Chondrocyte (in vitro differentiated cells): ENCODE measurements around the gene SOBP. TPM values are rescaled to one million over a fixed set of nuclear protein-coding genes. Genes with fewer than 3 reads are reported as not detected.

Experiments used
- DNase-seq: peaks from one replicate; pipeline ENCODE4 v3.0.0; 2021; ENCODE audit warnings: mixed read lengths, low spot score
- H3K27ac Mint-ChIP-seq: one replicate; pipeline ENCODE4 v1.8.0; 2021; ENCODE audit warnings: mild to moderate bottlenecking, moderate library complexity, mixed read lengths; ENCODE audit not compliant: unreplicated experiment
- H3K27me3 Mint-ChIP-seq: 2 replicates; pipeline ENCODE4 v1.8.0; 2021; ENCODE audit warnings: low read depth, mixed read lengths
- H3K36me3 Mint-ChIP-seq: 2 replicates; pipeline ENCODE4 v1.8.0; 2021; ENCODE audit warnings: low read depth, mixed read lengths
- H3K4me1 Mint-ChIP-seq: 2 replicates; pipeline ENCODE4 v1.8.0; 2021; ENCODE audit warnings: low read depth, mild to moderate bottlenecking, mixed read lengths
- H3K4me3 Mint-ChIP-seq: one replicate; pipeline ENCODE4 v1.8.0; 2021; ENCODE audit warnings: mild to moderate bottlenecking, moderate library complexity, mixed read lengths; ENCODE audit not compliant: unreplicated experiment
- H3K9me3 Mint-ChIP-seq: 2 replicates; pipeline ENCODE4 v1.8.0; 2021; ENCODE audit warnings: low read depth, mixed read lengths
- CTCF ChIP-seq: fragments of 200-600 bp; sonication (generic); IDR thresholded peaks from 2 replicates; pipeline ENCODE4 v1.5.0; 2021; ENCODE audit warnings: antibody characterized with exemption, mild to moderate bottlenecking, moderate library complexity
- total RNA-seq: library from RNA; stranded (reverse); gene quantifications from 3 replicates; pipeline ENCODE4 v1.2.1, GENCODE V29; 2021

SOBP gene
- total RNA-seq, 1 donor from 2014 or later, result 6.6 TPM

- TF ChIP-seq CTCF, result no peak
- Mint-ChIP-seq H3K36me3 (peaks cover 9% of the 10 kb centered on the region), H3K27me3 (no peaks in the 10 kb centered on the region), H3K4me1 (no peaks in the 10 kb centered on the region), H3K27ac (no peak overlapping the region), H3K4me3 (no peak overlapping the region), H3K9me3 (no peaks in the 10 kb centered on the region)
- no peak for DNase-seq
Measured at GRCh38 chr6:107638493-107638892, 148.6 kb downstream of the SOBP start.

GRCh38 chr6:107639511-107639910, 149.6 kb downstream of the SOBP start:
- TF ChIP-seq CTCF, result no peak
- Mint-ChIP-seq H3K36me3 (peaks cover 5% of the 10 kb centered on the region), H3K9me3 (no peaks in the 10 kb centered on the region), H3K27ac (no peak overlapping the region), H3K4me3 (no peak overlapping the region), H3K27me3 (no peaks in the 10 kb centered on the region), H3K4me1 (peaks cover 2% of the 10 kb centered on the region)
- DNase-seq, result no peak

- H3K4me3 Mint-ChIP-seq, result no peak overlapping the region
- peaks cover 4% of the 10 kb centered on the region for H3K4me1 Mint-ChIP-seq
- TF ChIP-seq CTCF, result no peak
- no peaks in the 10 kb centered on the region for H3K27me3 Mint-ChIP-seq
- H3K27ac Mint-ChIP-seq, result no peak overlapping the region
- H3K36me3 Mint-ChIP-seq, result peaks cover 4% of the 10 kb centered on the region
- no peak for DNase-seq
- H3K9me3 Mint-ChIP-seq, result no peaks in the 10 kb centered on the region
Measured at GRCh38 chr6:107641071-107641470, 151.2 kb downstream of the SOBP start.

GRCh38 chr6:107641500-107641941, 151.6 kb downstream of the SOBP start:
- TF ChIP-seq CTCF, result no peak
- DNase-seq, result no peak
- Mint-ChIP-seq H3K9me3 (no peaks in the 10 kb centered on the region), H3K27me3 (no peaks in the 10 kb centered on the region), H3K36me3 (peaks cover 2% of the 10 kb centered on the region), H3K27ac (no peak overlapping the region), H3K4me1 (peaks cover 4% of the 10 kb centered on the region), H3K4me3 (no peak overlapping the region)

GRCh38 chr6:107642095-107642860, 152.4 kb downstream of the SOBP start:
- DNase-seq, result no peak
- Mint-ChIP-seq H3K27ac (no peak overlapping the region), H3K4me3 (no peak overlapping the region), H3K4me1 (peaks cover 4% of the 10 kb centered on the region), H3K9me3 (no peaks in the 10 kb centered on the region), H3K36me3 (peaks cover 2% of the 10 kb centered on the region), H3K27me3 (no peaks in the 10 kb centered on the region)
- no peak for TF ChIP-seq CTCF
